Peyer's patch (tissue), 4 donors: ENCODE results near the gene KCNQ1. TPM values are rescaled to one million over a fixed set of nuclear protein-coding genes. Genes with fewer than 3 reads are reported as not detected.

Experiments
- DNase-seq, 3 donors: peaks; one replicate each; pipeline ENCODE4 v3.0.0-alpha.2; 2017 to 2019
- H3K27ac ChIP-seq, 4 donors: fragments of 200-600 bp; sonication (generic); one replicate each; pipeline ENCODE4 v1.5.1; 2016 to 2019
- H3K27me3 ChIP-seq, 2 donors: fragments of 200-600 bp; sonication (generic); one replicate each; pipeline ENCODE4 v1.5.1; 2019
- H3K36me3 ChIP-seq, 3 donors: fragments of 200-600 bp; sonication (generic); one replicate each; pipeline ENCODE4 v1.5.1; 2016 to 2019
- H3K4me1 ChIP-seq, 4 donors: fragments of 200-600 bp; sonication (generic); one replicate each; pipeline ENCODE4 v1.5.1; 2016 to 2019
- H3K4me3 ChIP-seq, 4 donors: fragments of 200-600 bp; sonication (generic); 1 replicate in 3 of 4; 2 replicates in 1 of 4; pipeline ENCODE4 v1.5.1; 2016 to 2019; ENCODE audit warnings: mild to moderate bottlenecking in 1 of 4
- H3K9me3 ChIP-seq, 4 donors: fragments of 200-600 bp; sonication (generic); one replicate each; pipeline ENCODE4 v1.5.1; 2016 to 2019; ENCODE audit warnings: mild to moderate bottlenecking in 1 of 4
- CTCF ChIP-seq, 6 experiments: fragments of 450-650 bp in 4 of 6; fragments of 200-600 bp in 2 of 6; sonication (generic) in 1 of 6; IDR thresholded peaks; one replicate each; pipeline ENCODE4 v1.5.1; 2017 to 2019; ENCODE audit warnings: antibody characterized with exemption in 6 of 6, mild to moderate bottlenecking in 3 of 6, moderate library complexity in 1 of 6
- POLR2A ChIP-seq, 2 donors: fragments of 450-650 bp; IDR thresholded peaks; one replicate each; pipeline ENCODE4 v1.5.1; 2017; ENCODE audit warnings: antibody characterized with exemption in 2 of 2, mild to moderate bottlenecking in 2 of 2, moderate library complexity in 2 of 2
- total RNA-seq, 4 donors: library from RNA; depleted of rRNA; stranded (reverse); fragments of >200 nt; gene quantifications; one replicate each; pipeline ENCODE4 v1.1.0, GENCODE V29; 2016

The KCNQ1 gene
- total RNA-seq, 4 donors from 2014 or later = 50.6 to 66.4 (median 54.2) TPM

DNA sequence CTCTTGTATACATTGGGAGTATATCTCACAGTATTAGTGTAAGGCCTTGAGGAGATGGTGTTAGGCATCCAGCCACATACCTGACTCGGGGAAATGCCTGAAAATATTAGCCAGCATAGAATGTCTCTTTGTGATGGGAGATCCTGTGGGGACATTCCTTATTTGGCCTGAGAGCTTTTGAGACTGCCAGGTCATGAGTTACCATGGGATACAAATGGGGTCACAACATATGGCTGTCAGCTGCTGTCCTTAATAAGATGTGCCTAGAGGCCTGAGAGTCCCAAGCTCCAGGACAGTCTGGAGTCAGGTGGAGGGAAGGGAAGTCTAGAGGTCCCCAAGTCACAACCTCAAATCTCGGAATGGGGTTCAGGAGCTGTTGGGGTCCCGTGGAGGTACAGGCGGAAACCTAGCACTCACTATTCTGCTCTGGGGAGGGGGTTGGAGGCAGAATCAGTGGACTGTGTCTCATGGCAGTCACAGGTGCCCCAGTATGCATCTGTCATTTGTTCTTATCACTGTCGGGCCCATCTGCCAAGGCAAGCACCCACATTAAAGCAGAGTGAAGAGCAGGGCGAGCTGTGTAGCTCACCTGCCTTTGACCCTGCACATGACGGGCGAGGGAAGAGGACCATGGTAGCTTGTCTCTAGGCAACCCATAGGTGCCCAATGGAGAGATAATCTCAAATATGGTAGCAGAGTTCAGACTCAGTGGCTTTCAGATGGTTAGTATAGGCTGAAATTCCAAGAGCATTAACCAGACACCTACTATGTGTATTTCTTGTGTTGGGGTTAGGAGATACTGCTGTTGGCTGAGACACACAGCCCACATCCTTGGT lies 225.0 kb downstream of the KCNQ1 start:
- H3K36me3 ChIP-seq = no peaks in the 10 kb centered on the region

DNA sequence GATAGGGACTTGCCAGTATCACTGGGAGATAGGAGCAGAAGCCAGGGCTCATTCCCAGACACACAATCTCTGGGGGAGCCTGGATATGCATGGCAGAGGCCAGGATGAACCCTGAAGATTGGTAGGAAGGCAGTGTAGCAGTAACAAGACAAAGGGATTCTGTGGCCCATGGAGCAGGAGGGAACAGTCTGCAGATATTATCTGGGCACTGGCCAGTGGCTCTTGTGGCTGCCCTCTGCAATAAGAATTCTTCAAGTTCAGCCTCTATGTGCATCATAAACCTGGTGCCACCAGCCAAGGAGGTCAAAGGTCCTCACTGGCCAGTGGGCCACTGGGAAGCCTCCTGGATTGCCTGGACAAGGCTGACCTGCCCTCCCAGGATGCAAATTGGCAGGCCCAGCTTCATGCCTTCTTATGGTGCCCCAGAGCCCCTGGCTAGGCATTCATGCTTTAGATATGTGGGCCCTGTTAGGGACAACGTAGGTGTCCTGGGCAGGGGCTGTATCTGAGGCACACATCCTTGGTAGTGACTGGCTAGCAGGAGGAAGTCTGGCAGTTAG lies 225.8 kb downstream of the KCNQ1 start:
- no peak overlapping the region for H3K4me3 ChIP-seq
- H3K4me1 ChIP-seq = no peaks in the 10 kb centered on the region
- H3K27me3 ChIP-seq = no peaks in the 10 kb centered on the region
- H3K36me3 ChIP-seq = no peaks in the 10 kb centered on the region
- peak in 2 of 3 donors; percentile 8 to 33 for DNase-seq
- no peak for TF ChIP-seq POLR2A (IDR thresholded peaks at IDR 0.05)
- H3K9me3 ChIP-seq = no peaks in the 10 kb centered on the region
- H3K27ac ChIP-seq = no peak overlapping the region

More for the DNA sequence above, 225.0 kb downstream of the KCNQ1 start:
- Histone ChIP-seq H3K27ac (no peak overlapping the region), H3K4me3 (no peak overlapping the region), H3K4me1 (no peaks in the 10 kb centered on the region), H3K27me3 (no peaks in the 10 kb centered on the region), H3K9me3 (no peaks in the 10 kb centered on the region)
- TF ChIP-seq POLR2A (IDR thresholded peaks at IDR 0.05) (no peak), CTCF (IDR thresholded peaks at IDR 0.05) (no peak)
- peak in 1 of 3 donors; percentile 26 for DNase-seq

- no peaks in the 10 kb centered on the region for H3K27me3 ChIP-seq
- DNase-seq = peak in 2 of 3 donors; percentile 8 to 27
- no peaks in the 10 kb centered on the region for H3K4me1 ChIP-seq
- no peaks in the 10 kb centered on the region for H3K9me3 ChIP-seq
- TF ChIP-seq POLR2A (IDR thresholded peaks at IDR 0.05) (no peak), CTCF (IDR thresholded peaks at IDR 0.05) (no peak)
- no peak overlapping the region for H3K4me3 ChIP-seq
- H3K27ac ChIP-seq = no peak overlapping the region
- no peaks in the 10 kb centered on the region for H3K36me3 ChIP-seq
These were observed 226.9 kb downstream of the KCNQ1 start for GRCh38 chr11:2671748-2672147.

- H3K27me3 ChIP-seq = no peaks in the 10 kb centered on the region
- TF ChIP-seq CTCF (IDR thresholded peaks at IDR 0.05) = no peak
- no peak for TF ChIP-seq POLR2A (IDR thresholded peaks at IDR 0.05)
- no peaks in the 10 kb centered on the region for H3K9me3 ChIP-seq
- peak in 1 of 3 donors; percentile 24 for DNase-seq
- H3K27ac ChIP-seq = no peak overlapping the region
- no peaks in the 10 kb centered on the region for H3K4me1 ChIP-seq
- no peaks in the 10 kb centered on the region for H3K36me3 ChIP-seq
- H3K4me3 ChIP-seq = no peak overlapping the region
These were observed 227.9 kb downstream of the KCNQ1 start for GRCh38 chr11:2672553-2673249.

DNA sequence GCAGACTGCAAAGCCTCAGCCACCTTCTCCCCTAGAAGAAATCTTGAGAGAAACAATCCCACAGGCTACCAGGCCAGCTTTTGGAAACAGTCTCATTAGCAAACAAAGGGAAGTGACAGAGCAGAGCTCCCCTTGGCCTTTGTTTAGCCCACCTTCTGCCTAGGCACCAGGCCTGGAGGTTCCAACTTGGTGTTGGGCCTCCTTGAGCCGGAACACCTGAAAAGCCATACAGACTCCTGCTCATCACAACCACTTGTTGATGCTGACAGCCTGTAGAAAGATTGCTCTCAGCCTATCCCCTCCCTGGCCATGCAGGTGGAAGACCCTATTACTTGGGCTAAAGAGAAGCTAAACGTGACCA lies 228.4 kb downstream of the KCNQ1 start:
- H3K4me1 ChIP-seq = no peaks in the 10 kb centered on the region
- no peak for DNase-seq
- TF ChIP-seq CTCF (IDR thresholded peaks at IDR 0.05) = no peak
- no peak for TF ChIP-seq POLR2A (IDR thresholded peaks at IDR 0.05)
- no peak overlapping the region for H3K27ac ChIP-seq
- no peaks in the 10 kb centered on the region for H3K27me3 ChIP-seq
- H3K4me3 ChIP-seq = no peak overlapping the region
- no peaks in the 10 kb centered on the region for H3K9me3 ChIP-seq
- H3K36me3 ChIP-seq = no peaks in the 10 kb centered on the region
